ENCODE measurements around the gene ANXA3.
"Not testable (repeated sequence)": the region's sequence is repeated elsewhere in the genome, so short reads cannot be mapped to it uniquely, and the experiment has no call there.

ANXA3 gene

GRCh38 chr4:78578674-78579425 is 27.3 kb downstream of the ANXA3 start:
- Mint-ChIP-seq H3K4me1 (no peaks in the 10 kb centered on the region), H3K9me3 (no peaks in the 10 kb centered on the region), H3K27ac (no peak overlapping the region), H3K36me3 (ENCODE audit: low read depth) (no peaks in the 10 kb centered on the region), H3K4me3 (no peak overlapping the region), H3K27me3 (no peaks in the 10 kb centered on the region)
- ATAC-seq = no peak
- DNase-seq = no peak

GRCh38 chr4:78581618-78582017 is 30.0 kb downstream of the ANXA3 start:
- no peak overlapping the region for H3K4me3 Mint-ChIP-seq
- no peak overlapping the region for H3K27ac Mint-ChIP-seq
- no peaks in the 10 kb centered on the region for H3K4me1 Mint-ChIP-seq
- no peaks in the 10 kb centered on the region for H3K36me3 Mint-ChIP-seq (ENCODE audit: low read depth)
- ATAC-seq = no peak
- DNase-seq = no peak
- no peaks in the 10 kb centered on the region for H3K27me3 Mint-ChIP-seq
- H3K9me3 Mint-ChIP-seq = no peaks in the 10 kb centered on the region

GRCh38 chr4:78584863-78585547 is 33.4 kb downstream of the ANXA3 start:
- no peak for DNase-seq
- Mint-ChIP-seq H3K9me3 (no peaks in the 10 kb centered on the region), H3K4me3 (no peak overlapping the region), H3K27ac (no peak overlapping the region), H3K4me1 (peaks cover 3% of the 10 kb centered on the region), H3K36me3 (ENCODE audit: low read depth) (no peaks in the 10 kb centered on the region), H3K27me3 (no peaks in the 10 kb centered on the region)
- no peak for ATAC-seq

DNA sequence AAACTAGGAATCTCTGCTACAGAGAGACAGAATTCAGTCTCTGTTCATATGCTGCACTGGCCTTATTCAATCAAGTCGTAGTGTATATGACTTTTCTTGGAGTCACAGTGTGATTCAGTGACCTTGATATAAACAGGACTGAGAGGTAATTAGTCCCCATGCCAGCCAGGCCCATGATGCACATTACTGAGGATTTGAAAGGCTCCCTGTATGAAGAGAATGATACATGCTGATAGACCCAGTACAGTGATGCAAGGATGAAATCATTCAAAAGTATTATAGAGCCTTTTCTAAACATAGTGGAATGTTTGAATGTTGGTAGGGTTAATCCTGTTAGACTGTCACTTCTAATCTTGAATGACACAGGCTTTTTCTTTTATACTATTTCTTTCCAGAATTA is 34.1 kb downstream of the ANXA3 start:
- Mint-ChIP-seq H3K9me3 (no peaks in the 10 kb centered on the region), H3K4me1 (peaks cover 3% of the 10 kb centered on the region), H3K36me3 (ENCODE audit: low read depth) (no peaks in the 10 kb centered on the region), H3K27me3 (no peaks in the 10 kb centered on the region), H3K4me3 (no peak overlapping the region), H3K27ac (no peak overlapping the region)
- ATAC-seq = no peak
- DNase-seq = no peak

DNA sequence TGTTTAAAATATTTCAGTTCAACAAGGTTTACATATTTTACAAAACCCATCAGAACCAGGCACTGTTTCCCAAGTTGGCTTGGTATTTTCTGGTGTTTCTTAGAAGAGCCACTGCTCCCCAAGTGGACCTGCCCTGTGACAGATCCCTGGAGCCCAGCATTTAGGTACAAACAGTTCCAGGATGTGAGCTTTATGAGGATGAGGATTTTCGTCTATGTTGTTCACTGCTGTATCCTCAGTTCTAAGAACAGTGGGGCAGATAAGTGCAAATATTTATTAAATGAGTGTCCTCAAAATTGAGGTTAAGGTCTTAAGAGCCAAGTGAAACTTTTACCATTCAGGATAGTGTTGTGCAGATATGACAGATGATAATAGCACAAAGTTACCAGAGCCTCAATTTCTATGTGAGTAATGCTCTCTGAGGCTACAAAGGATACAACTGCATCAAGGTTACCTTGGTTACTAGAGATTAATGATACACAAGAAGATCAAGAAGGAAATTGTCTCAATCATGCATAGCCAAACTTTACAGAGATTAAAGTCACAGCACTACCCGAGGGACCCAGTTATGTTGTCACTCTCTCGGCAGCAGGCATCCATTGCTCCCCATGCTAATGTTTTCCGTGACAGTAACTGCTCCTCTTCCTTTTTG is 37.5 kb downstream of the ANXA3 start:
- Mint-ChIP-seq H3K27ac (no peak overlapping the region), H3K27me3 (no peaks in the 10 kb centered on the region), H3K36me3 (ENCODE audit: low read depth) (no peaks in the 10 kb centered on the region), H3K4me3 (no peak overlapping the region), H3K9me3 (no peaks in the 10 kb centered on the region), H3K4me1 (peaks cover 3% of the 10 kb centered on the region)
- no peak for DNase-seq
- ATAC-seq = no peak

GRCh38 chr4:78591404-78591803 is 39.8 kb downstream of the ANXA3 start:
- no peaks in the 10 kb centered on the region for H3K36me3 Mint-ChIP-seq (ENCODE audit: low read depth)
- no peaks in the 10 kb centered on the region for H3K27me3 Mint-ChIP-seq
- H3K27ac Mint-ChIP-seq = no peak overlapping the region
- DNase-seq (no peak), ATAC-seq (no peak)
- H3K9me3 Mint-ChIP-seq = no peaks in the 10 kb centered on the region
- peaks cover 3% of the 10 kb centered on the region for H3K4me1 Mint-ChIP-seq
- H3K4me3 Mint-ChIP-seq = no peak overlapping the region

GRCh38 chr4:78592088-78592783 is 40.7 kb downstream of the ANXA3 start:
- H3K27me3 Mint-ChIP-seq = no peaks in the 10 kb centered on the region
- H3K36me3 Mint-ChIP-seq (ENCODE audit: low read depth) = no peaks in the 10 kb centered on the region
- H3K9me3 Mint-ChIP-seq = no peaks in the 10 kb centered on the region
- ATAC-seq (no peak), DNase-seq (no peak)
- peaks cover 3% of the 10 kb centered on the region for H3K4me1 Mint-ChIP-seq
- H3K4me3 Mint-ChIP-seq = no peak overlapping the region
- H3K27ac Mint-ChIP-seq = no peak overlapping the region

DNA sequence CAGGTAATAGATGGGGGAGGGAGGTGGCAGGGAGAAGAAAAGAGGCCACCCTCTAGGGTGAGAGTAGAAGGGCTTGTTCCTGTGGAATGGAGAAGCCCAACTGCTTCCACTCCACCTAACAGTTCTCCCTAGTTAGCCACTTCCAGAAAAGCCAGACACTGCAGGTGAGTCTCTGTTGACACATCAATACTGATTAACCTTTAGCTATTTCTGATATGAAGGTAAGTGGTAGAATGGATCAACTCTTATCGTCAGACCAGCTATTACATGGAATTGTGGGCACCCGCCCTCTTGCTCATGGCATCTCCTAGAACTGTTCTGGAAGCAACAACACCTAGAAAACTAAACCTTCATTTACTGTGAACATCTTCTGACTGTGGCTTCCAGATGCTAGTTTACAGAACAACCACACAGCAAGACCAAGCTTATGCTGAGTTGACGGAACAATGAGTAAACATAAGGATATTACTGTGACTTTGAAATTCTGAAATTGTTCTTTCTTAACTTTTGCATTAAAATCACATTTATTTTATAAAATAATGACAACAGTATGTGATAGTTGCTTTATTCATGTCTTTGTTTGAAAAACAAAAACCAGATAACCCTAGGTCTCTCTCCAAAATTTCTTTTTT is 44.7 kb downstream of the ANXA3 start:
- no peak for DNase-seq
- H3K27ac Mint-ChIP-seq = no peak overlapping the region
- no peaks in the 10 kb centered on the region for H3K36me3 Mint-ChIP-seq (ENCODE audit: low read depth)
- ATAC-seq = no peak
- no peak overlapping the region for H3K4me3 Mint-ChIP-seq
- H3K9me3 Mint-ChIP-seq = no peaks in the 10 kb centered on the region
- peaks cover 2% of the 10 kb centered on the region for H3K27me3 Mint-ChIP-seq
- H3K4me1 Mint-ChIP-seq = no peaks in the 10 kb centered on the region

GRCh38 chr4:78598431-78598830 is 46.9 kb downstream of the ANXA3 start:
- not testable (repeated sequence) for H3K4me3 Mint-ChIP-seq; H3K36me3 Mint-ChIP-seq (ENCODE audit: low read depth); H3K27me3 Mint-ChIP-seq; H3K9me3 Mint-ChIP-seq; DNase-seq; ATAC-seq; H3K27ac Mint-ChIP-seq; H3K4me1 Mint-ChIP-seq

DNA sequence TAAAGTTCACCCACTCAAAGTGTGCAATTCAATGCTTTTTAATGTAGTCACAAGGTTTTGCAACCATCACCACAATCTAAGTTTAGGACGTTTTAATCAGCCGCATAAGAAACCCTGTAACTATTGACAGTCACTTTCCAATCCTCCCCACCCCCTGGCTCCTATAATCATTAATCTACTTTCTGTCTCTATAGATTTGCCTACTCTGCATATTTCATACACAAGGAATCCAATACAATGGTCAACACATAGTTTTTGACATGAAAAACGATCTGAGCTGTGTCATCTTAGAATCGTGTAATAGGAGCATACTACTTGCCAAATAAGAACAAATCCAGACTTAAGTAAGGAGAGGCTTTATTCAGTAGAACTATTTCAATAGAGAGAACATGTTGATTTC is 47.6 kb downstream of the ANXA3 start:
- no peaks in the 10 kb centered on the region for H3K4me1 Mint-ChIP-seq
- ATAC-seq = no peak
- H3K27ac Mint-ChIP-seq = no peak overlapping the region
- no peak for DNase-seq
- H3K36me3 Mint-ChIP-seq (ENCODE audit: low read depth) = no peaks in the 10 kb centered on the region
- H3K4me3 Mint-ChIP-seq = no peak overlapping the region
- H3K9me3 Mint-ChIP-seq = no peaks in the 10 kb centered on the region
- H3K27me3 Mint-ChIP-seq = peaks cover 6% of the 10 kb centered on the region

DNA sequence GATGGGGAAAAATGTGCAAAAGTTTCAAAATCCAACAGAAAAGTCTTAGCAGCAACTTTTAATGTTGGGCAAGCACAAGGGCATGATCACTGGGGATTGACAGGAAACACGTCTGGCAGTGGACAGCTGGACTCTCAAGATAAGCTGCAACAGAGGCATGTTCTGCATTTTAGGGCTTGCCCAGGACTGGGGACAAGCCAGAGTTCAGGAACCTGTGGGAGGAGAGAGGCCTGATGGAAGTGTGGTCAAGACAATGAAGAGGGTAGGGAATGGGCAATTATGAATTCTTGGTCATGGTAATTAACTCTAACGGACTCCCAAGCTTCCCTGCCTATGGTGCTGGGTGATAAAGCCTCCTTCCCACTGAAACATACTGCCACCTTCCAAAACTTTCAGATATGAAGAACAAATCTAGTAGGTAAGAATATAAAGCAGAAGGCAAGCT is 48.4 kb downstream of the ANXA3 start:
- H3K36me3 Mint-ChIP-seq (ENCODE audit: low read depth) = no peaks in the 10 kb centered on the region
- DNase-seq (no peak), ATAC-seq (no peak)
- H3K27ac Mint-ChIP-seq = no peak overlapping the region
- no peaks in the 10 kb centered on the region for H3K9me3 Mint-ChIP-seq
- H3K27me3 Mint-ChIP-seq = peaks cover 6% of the 10 kb centered on the region
- no peak overlapping the region for H3K4me3 Mint-ChIP-seq
- no peaks in the 10 kb centered on the region for H3K4me1 Mint-ChIP-seq

- H3K27ac Mint-ChIP-seq = no peak overlapping the region
- peaks cover 6% of the 10 kb centered on the region for H3K27me3 Mint-ChIP-seq
- no peaks in the 10 kb centered on the region for H3K9me3 Mint-ChIP-seq
- H3K36me3 Mint-ChIP-seq (ENCODE audit: low read depth) = no peaks in the 10 kb centered on the region
- no peak overlapping the region for H3K4me3 Mint-ChIP-seq
- no peak for ATAC-seq
- no peaks in the 10 kb centered on the region for H3K4me1 Mint-ChIP-seq
- DNase-seq = no peak
Observed at GRCh38 chr4:78601013-78601412, 49.4 kb downstream of the ANXA3 start.

GRCh38 chr4:78602334-78602733 is 50.8 kb downstream of the ANXA3 start:
- H3K4me3 Mint-ChIP-seq = no peak overlapping the region
- ATAC-seq (no peak), DNase-seq (no peak)
- H3K4me1 Mint-ChIP-seq = no peaks in the 10 kb centered on the region
- H3K27ac Mint-ChIP-seq = no peak overlapping the region
- H3K36me3 Mint-ChIP-seq (ENCODE audit: low read depth) = no peaks in the 10 kb centered on the region
- peaks cover 6% of the 10 kb centered on the region for H3K27me3 Mint-ChIP-seq
- H3K9me3 Mint-ChIP-seq = no peaks in the 10 kb centered on the region

GRCh38 chr4:78603384-78603783 is 51.8 kb downstream of the ANXA3 start:
- ATAC-seq = no peak
- H3K27ac Mint-ChIP-seq = no peak overlapping the region
- peaks cover 6% of the 10 kb centered on the region for H3K27me3 Mint-ChIP-seq
- no peaks in the 10 kb centered on the region for H3K9me3 Mint-ChIP-seq
- no peak for DNase-seq
- H3K4me3 Mint-ChIP-seq = no peak overlapping the region
- H3K4me1 Mint-ChIP-seq = no peaks in the 10 kb centered on the region
- H3K36me3 Mint-ChIP-seq (ENCODE audit: low read depth) = no peaks in the 10 kb centered on the region
